DMS79 (cell line): Measurements from ENCODE around the gene TACC2.
"Not testable (repeated sequence)": the region's sequence is repeated elsewhere in the genome, so short reads cannot be mapped to it uniquely, and the experiment has no call there.

Experiments
- DNase-seq: peaks from one replicate; lab custom pipeline; 2025; lab: John Stamatoyannopoulos, UW

TACC2 gene

DNA sequence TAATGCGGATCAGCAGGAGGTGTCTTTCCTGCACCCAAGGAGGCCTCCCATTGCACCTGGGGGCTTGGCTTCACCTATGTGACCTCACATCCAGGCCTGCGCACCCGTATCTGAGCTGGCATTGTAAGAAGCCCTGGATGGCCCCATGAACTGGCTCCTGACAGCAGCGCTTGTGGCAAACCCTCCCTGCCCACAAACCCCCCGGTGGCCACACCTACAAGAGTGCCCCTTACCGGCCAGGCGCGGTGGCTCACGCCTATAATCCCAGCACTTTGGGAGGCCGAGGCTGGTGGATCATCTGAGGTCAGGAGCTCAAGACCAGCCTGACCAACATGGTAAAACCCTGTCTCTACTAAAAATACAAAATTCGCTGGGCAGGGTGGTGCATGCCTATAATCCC is 107.2 kb downstream of the TACC2 start:
- not testable (repeated sequence) for DNase-seq

- no peak for DNase-seq
Observed at GRCh38 chr10:122096705-122097104, 107.7 kb downstream of the TACC2 start.

- DNase-seq: no peak
Observed at GRCh38 chr10:122097935-122098334, 109.0 kb downstream of the TACC2 start.

DNA sequence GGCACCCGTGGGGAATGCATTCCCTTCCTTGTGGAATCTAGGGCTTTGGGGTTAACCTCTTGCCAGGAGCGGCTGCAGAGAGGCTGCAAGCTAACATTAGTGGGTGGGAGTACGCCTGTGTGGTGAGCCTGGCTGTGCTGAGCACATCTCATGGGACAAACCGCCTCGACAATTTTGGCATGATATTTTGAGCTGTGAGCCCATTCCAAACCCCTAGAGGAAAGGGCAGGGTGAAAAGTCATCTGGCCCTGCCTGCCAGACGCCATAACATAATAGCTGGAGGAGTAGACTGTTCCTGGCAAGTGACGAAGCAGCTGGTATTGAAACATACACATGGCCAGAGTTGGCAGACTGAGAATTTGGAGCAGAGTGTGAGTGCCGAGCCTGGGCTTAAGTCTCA is 110.0 kb downstream of the TACC2 start:
- no peak for DNase-seq

GRCh38 chr10:122099562-122099961 is 110.6 kb downstream of the TACC2 start:
- no peak for DNase-seq

- no peak for DNase-seq
Observed at GRCh38 chr10:122102146-122102868, 113.3 kb downstream of the TACC2 start.

GRCh38 chr10:122102869-122103525 is 114.0 kb downstream of the TACC2 start:
- no peak for DNase-seq

DNA sequence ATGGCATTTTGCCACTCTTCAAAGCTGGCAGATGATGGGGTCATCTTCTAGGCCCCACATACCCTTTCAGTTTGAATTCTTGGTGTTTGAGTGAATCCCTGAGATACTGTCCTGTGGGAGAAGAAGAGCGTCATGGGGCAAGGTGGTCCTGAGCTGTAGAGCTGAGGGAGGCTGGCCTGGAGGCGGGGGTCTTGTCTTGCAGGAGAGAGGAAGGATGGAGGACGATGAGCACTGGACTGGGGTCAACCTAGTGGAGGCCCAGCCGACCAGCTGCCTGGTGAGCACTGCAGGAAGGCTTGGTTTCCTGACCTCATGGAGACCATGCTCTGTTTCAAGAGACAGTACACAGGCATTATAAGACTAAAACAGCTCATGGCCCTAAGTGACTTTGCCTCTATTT is 114.6 kb downstream of the TACC2 start:
- no peak for DNase-seq

GRCh38 chr10:122108786-122109185 is 119.8 kb downstream of the TACC2 start:
- not testable (repeated sequence) for DNase-seq

- no peak for DNase-seq
Observed at GRCh38 chr10:122112021-122112616, 123.2 kb downstream of the TACC2 start.

- no peak for DNase-seq
Observed at GRCh38 chr10:122112625-122113160, 123.7 kb downstream of the TACC2 start.

- DNase-seq: no peak
Observed at GRCh38 chr10:122113161-122113944, 124.4 kb downstream of the TACC2 start.

DNA sequence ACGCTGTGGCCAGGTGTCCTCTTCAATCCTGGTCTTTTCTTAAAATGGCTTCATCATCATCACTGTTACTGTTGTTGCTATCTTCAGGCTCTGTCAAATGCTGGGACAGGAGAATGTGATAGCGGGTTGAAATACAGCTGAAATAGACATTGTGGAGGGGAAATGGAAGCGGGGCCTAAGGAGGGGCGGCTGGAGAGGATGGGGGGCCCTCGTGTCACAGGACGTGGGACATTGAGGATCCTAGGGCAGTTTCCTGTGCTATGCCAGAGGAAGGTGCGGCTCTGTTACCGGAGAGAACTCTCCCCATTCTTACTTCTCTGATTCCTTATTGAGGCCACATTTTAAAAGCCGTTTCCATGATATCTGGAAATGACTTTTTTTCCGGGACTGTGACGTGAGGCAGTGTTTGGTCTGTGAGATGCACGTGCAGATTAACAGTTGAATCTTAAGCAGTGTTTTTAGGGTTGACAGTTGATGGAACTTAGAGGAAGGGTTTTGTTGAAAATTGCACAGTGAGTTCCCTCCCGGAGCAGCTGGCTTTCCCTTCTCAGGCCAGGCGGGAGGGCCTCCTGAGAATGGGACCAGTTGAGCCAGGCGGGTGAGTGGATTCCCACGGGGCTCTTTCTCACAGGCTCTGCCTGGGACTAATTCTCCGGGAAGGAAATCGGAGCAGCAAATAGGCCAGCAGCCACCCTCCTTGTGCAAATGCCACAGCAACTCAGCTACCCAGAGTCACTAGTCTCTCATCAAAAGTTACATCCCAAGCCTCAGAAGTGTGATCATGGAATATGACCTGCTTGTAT is 125.2 kb downstream of the TACC2 start:
- peak; percentile 6 for DNase-seq

DNA sequence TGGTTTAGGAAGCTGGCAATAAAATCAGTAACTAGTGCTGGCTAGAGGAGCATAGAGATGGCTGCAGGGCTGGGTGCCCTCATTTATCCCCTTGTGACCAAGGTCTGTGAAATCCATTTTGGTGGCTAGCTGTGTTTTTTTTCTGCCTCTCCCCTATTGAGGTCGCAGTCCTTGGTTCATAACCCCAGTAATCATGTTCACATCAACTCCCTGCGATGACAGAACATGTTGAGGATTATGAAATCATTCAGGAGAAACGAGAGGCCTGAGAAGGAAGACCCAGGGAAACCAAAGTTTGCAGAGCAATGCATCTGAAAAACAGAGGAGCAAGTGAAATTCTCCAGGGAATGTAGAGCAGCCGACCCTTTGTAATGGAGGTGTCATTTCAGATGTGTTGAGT is 126.9 kb downstream of the TACC2 start:
- no peak for DNase-seq

DNA sequence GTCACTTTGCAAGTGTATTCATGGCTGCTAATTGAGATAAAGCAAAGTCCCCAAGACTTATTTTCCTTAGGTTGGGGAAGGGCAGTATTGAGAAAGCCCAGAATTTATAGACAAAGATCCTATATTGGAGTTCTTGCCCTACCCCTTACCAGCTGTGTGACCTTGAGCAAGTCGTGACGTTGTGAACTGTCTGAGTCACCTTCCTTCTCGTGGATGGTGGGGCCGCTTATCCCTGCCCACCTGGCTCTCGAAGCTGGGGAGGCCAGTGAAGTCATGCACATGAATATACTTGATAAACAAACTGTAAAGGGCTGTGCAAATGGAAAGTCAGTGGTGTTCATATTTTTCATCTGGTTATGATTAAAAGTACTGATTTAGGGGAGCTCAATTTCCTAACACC is 127.4 kb downstream of the TACC2 start:
- no peak for DNase-seq

DNA sequence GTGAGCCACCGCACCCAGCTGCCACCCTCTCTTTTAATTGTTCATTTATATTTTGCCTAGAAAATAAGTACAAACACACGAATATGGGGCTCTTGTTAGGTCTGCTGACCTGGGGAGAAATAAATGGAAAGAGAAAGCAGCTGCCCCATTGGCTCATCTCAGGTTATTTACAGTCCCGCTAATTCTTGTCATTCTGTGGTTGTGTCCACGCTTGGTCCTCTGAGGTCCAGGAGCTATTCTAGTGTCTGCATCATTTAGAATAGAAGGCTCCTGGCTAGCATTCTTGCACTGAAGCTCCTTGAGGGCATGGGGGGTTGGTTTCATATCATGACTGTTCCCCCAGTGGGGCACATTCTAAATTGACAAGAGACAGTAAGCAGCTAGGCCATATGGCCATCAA is 128.5 kb downstream of the TACC2 start:
- no peak for DNase-seq

DNA sequence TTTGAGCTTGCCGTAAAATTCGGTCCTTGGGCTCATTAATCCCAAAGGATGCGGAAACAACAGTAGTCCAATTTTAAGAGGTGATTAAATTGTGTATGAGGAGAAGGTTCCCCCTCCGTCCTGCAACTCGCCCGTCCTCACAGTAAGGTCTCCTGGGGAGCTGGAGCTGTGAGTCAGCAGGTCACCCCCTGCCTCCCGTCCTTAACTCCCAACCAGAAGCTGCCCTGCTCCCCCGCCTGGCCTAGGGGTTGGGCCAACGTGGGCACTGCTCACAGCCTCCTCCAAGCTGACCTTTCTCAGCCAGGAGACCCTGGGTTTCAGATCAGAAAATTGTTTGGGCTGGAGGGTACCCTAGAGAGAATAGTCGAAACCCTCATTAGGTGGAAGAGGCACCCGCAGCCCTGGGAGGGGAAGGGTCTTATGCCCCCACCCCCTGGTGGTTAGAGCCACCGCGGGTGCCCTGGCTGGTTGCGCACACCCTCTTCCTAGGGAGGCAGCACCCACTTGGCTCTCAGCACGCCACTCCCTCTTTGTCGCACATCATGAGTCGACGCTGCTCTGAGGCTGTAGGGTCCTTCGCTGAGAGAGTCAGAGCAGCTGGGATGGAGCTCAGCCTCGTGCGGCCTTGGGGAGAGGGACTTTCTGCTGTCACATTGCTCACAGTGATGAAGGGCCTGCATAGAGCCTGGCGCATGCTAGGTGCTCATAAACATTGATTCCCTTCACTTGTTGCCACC is 131.2 kb downstream of the TACC2 start:
- DNase-seq: no peak

- DNase-seq: no peak
Observed at GRCh38 chr10:122121059-122121458, 132.1 kb downstream of the TACC2 start.

GRCh38 chr10:122122493-122122892 is 133.5 kb downstream of the TACC2 start:
- DNase-seq: no peak

DNA sequence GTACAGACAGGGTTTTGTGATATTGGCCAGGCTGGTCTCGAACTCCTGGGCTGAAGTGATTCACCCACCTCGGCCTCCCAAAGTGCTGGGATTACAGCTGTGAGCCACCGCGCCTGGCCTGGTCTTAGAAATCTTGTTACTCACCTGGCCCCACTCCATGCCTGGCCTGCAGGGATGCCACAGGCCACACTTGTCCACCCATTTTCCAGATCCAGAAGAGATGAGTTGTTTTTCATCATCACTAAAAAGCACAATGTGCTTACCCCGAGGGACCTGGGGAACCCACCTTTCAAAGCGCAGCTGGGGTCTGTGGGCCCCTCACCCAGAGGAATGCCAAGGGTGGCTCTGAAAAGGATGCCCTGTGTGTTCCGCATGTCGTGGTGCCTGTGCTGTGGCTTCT is 134.2 kb downstream of the TACC2 start:
- no peak for DNase-seq

DNA sequence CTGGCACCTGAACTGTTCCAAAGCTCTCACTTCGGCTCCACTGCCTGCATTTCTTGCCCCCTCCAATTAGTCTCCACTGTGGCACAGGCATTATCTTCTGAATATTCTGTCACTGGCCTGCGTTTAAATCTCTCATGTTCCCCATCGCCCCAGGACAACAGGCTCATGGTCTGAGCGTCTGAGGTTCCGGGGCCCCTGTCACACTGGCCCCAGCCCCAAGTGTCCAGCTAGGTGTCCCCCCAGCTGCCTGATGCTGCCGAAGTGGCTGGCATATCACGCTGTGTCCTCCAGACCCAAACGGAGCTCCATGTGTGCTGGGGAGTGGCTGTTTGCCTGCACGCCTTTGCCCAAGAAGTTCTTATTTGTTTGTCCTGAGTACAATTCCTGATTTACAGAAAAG is 135.4 kb downstream of the TACC2 start:
- DNase-seq: no peak
